NCI-H2227 treated with DMSO at 0.1 percent for 48 hours (cell line): Measurements from ENCODE around the gene CTXN3.

ENCODE experiments used
- DNase-seq: peaks from one replicate; lab custom pipeline; 2025; lab: John Stamatoyannopoulos, UW

CTXN3 gene

DNA sequence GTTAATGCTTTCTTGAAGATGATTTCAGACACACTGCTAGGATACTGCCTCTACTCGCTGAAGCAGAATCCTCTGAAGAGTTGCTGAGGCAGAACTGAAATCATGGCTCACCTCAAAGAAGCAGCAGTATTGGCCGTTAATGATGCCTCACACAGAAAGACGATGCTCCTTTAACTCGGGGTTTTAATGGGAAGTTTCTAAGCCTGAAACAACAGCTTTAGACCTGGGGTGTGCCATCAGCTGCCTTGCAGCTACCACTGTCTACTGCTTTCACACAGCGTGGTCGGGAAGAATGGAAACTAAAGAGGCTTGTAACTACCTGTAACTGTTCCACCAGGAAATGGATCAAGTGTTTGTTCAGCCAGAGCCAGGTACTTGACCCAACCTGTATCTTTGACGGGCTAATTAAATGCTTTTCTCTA, at the start of gene CTXN3:
CTXN3 (plus strand) TSS at position 65 of the 422 bp plus-strand sequence. CDS start 8,440 bp downstream, outside the sequence.
- no peak for DNase-seq

DNA sequence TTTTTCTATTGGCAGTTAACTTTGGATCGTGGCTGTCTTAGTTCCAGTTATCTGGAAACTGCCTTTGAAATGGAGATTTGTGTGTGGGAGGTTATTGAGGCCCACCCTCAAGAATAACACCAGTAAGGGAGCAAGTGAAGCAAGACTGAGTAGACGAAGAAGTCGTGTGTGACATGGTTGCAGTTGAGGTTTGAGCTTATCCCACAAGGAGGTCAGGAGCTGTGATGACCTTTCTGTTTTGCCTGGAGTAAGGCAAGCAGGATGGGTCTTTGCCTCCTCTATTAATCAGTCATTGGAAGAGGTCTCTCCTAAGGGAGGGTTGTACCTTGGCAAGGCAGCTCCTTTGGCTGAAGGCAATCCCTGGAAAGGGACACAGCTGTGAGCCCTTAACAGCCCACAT, 49.6 kb upstream of the CTXN3 start:
- no peak for DNase-seq

DNA sequence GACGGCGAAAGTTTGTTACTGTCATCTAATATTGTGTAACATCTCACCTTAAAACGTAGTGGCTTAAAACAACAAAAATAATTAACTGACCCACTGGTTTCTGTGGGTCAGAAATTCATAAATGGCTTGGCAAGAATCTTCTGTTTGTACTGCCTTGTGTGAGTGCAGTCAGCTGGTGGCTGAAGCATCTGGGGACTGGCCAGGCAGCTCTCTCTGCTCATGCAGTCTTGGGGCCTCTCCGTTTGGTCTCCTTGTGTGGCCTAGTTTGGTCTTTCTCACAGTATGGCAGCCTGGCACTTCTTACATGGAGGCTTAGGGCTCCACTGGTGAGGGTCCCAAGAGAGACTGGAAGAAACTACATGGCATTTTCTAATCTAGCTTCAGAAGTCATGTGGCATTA, 49.0 kb upstream of the CTXN3 start:
- DNase-seq = no peak

- DNase-seq = no peak
Observed at GRCh38 chr5:127601111-127601510, 47.8 kb upstream of the CTXN3 start.

DNA sequence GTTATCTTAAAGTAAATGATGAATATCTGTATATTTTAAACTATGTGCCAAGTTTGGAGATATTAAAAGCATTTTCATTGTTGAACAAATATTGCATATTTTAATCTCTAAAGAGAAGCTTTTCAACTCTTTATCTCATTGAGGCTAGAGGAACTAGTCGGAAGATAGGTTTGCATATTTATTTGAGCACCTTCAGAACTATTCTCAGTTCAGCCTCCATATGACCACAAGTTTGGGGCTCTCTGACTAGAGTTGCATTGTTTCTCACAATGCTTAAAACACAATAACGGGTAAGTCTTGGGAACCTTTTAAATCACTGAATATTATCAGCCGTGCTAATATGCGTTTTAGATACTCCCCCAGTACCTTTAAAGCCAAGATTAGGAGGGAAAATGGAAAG, 47.3 kb upstream of the CTXN3 start:
- DNase-seq = no peak

GRCh38 chr5:127602481-127602880, 46.4 kb upstream of the CTXN3 start:
- no peak for DNase-seq

DNA sequence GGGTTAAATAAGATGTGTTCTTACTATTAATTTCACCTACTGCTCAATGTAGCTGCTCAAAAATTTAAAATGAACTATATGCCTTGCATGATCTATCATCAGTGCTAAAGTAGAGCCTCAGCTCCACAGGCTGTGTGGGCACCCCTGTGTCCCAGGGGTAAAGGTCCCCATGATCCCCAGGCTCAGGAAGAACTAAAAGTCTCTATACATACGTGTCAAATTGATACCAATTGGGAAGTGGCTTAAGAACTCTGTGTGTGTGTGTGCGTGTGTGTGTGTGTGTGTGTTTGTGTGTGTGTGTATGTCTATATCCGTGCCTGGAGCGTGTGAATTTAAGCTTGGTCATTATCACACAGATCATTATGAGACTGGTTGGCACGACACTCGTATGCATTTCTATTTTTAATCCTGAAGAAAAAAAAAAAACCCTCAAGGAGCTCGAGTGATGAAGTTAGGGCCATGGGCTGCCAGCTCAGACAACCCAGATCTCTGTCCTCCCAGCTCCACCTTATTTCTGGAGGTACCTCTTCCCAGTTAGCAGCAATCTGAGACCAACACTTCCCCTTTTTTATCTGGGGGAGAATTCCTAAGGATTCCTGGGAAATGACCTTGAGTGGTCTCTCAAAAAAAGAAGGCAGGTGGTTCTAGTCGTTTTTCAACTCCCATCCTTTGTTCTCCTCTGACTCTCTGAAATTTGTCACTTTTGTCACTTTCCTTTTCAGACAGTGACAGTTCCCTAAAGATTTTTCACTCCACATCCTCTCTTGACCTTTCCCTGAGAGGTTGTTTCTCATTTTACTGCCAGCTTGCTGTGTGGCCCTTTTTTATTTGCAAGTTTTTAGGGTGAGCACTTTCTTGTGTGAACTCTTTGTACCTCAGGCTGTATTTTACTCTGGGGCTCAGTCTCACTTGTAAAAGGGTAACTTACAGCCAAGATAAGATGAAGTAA, 45.7 kb upstream of the CTXN3 start:
- DNase-seq = no peak

- no peak for DNase-seq
Observed at GRCh38 chr5:127608077-127608660, 40.7 kb upstream of the CTXN3 start.

DNA sequence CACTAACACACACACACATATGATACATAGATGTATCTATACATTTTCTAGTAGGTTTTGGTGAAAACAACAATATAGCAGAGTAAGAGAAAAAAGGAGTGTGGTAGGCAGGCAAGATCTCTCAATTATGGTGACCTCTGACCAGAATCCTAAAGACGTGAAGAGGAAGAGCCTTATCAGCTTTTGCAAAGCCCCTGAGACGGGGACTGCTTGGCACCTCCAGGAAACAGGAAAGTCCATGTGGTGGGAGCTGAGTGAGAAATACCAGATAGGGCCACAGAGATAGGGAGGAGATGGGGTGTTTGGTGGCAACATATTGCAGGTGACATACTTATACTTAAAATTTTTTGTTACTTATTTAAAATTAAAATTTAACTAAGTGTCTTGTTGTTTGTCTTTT, 39.9 kb upstream of the CTXN3 start:
- no peak for DNase-seq

- no peak for DNase-seq
Observed at GRCh38 chr5:127609957-127610356, 38.9 kb upstream of the CTXN3 start.

- DNase-seq = no peak
Observed at GRCh38 chr5:127612441-127613141, 36.3 kb upstream of the CTXN3 start.

DNA sequence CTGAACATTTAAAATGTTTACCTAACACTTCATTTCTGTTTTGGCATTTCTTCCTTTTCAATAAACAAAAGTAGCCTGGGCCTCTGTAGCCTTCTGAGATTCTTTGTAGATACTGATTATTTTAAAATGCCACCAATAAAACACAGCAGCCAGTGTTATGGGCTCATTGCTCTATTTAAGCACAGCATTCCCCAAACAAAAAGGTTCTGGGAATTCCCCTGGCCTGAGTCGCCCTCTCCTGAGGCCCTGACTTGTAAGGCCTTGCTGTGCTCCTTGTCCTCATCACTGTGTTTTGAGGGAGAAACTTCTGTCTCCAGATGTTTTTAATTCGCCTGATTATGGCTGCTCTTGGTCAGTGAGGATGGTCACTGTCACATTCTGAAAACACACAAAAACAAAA, 33.0 kb upstream of the CTXN3 start:
- DNase-seq = no peak

DNA sequence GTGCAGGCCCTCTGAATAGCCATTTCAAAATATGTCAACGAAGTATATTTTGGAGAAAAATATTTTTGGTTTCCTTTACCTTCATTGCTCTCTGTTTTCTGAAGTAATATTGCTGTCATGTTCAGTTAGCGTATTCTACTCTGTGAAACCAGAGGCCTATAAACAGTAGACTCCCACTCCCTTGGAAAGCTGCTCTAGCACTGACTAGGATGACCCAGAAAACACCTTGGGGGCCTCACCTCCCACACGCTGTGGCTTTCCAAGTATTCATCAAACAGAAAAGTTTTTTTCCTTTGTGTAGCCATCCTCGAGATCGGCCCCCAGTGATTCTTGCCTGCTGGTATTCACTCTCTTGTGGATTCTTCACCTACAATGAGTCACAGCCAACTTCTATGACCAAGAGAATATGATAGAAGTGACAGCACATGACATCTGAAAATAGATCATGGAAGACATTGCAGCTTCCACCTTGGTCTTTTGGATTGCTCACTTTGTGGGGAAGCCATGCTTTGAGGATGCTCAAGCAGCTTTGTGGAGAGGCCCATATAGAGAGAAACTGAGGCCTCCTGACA, 28.9 kb upstream of the CTXN3 start:
- DNase-seq = no peak

- DNase-seq = no peak
Observed at GRCh38 chr5:127621601-127622325, 27.1 kb upstream of the CTXN3 start.

GRCh38 chr5:127634007-127634406, 14.9 kb upstream of the CTXN3 start:
- no peak for DNase-seq

GRCh38 chr5:127639828-127640227, 9.1 kb upstream of the CTXN3 start:
- no peak for DNase-seq

- DNase-seq = no peak
Observed at GRCh38 chr5:127642949-127643348, 5.9 kb upstream of the CTXN3 start.

GRCh38 chr5:127643607-127644006, 5.3 kb upstream of the CTXN3 start:
- no peak for DNase-seq

GRCh38 chr5:127645300-127645726, 3.6 kb upstream of the CTXN3 start:
- DNase-seq = no peak

- DNase-seq = no peak
Observed at GRCh38 chr5:127647361-127647958, 1.4 kb upstream of the CTXN3 start.

GRCh38 chr5:127650022-127650421, 1.1 kb downstream of the CTXN3 start:
- DNase-seq = no peak
